Measurements from ENCODE around the gene LHX4. TPM values are rescaled to one million over a fixed set of nuclear protein-coding genes. Genes with fewer than 3 reads are reported as not detected.

Gene LHX4
- total RNA-seq, 3 donors from 2014 or later (not counting 1 experiment from before 2014, with no cell fraction given) = 0.08 TPM; not detected in 2

- H3K27me3 ChIP-seq (ENCODE audit: control insufficient read depth, insufficient read depth, low read length) = no peaks in the 10 kb centered on the region
- no peak overlapping the region for H3K4me3 ChIP-seq (ENCODE audit: low read length)
- Mint-ChIP-seq H3K9me3 (no peaks in the 10 kb centered on the region), H3K36me3 (no peaks in the 10 kb centered on the region), H3K27me3 (ENCODE audit: low read depth in 2 of 2) (no peaks in the 10 kb centered on the region), H3K27ac (no peak overlapping the region), H3K4me3 (no peak overlapping the region), H3K4me1 (no peaks in the 10 kb centered on the region)
- no peaks in the 10 kb centered on the region for H3K4me1 ChIP-seq (ENCODE audit: control insufficient read depth, insufficient read depth, low read length)
- no peaks in the 10 kb centered on the region for H3K9me3 ChIP-seq (ENCODE audit: control insufficient read depth, insufficient read depth, low read length)
- DNase-seq = no peak
- WGBS (ENCODE audit: insufficient coverage) = 91% methylated on average over 4 of the region's 4 CpGs
- H3K27ac ChIP-seq (ENCODE audit: low read length) = no peak overlapping the region
- no peak for TF ChIP-seq CTCF (IDR thresholded peaks at IDR 0.05)
- ATAC-seq = no peak
- peaks cover 11% of the 10 kb centered on the region for H3K36me3 ChIP-seq (ENCODE audit: control insufficient read depth, insufficient read depth, low read length)
- intact Hi-C loops (cut with micrococcal nuclease) = no loop called here
Measured at GRCh38 chr1:180283098-180283497, 53.0 kb downstream of the LHX4 start.

DNA sequence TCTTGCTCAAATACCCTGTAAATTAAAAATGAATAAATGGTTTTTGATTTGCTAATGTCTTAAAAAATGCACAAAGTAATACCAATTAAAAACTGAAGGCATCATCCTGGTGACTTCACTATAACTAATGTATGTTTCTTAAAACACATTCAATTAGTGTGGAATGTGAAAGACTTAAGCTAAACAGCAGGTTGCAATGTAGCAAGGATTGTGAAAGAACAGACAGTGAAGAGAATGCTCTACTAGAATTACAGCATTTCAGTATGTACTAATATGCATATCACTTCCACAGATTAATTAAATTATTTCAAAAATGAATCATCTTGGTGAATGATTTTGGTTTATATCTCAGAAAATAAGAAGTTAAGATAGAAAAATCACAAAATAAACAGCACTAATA is 56.4 kb downstream of the LHX4 start:
- intact Hi-C loops (cut with micrococcal nuclease) = no loop called here
- TF ChIP-seq CTCF (IDR thresholded peaks at IDR 0.05) = no peak
- H3K4me1 Mint-ChIP-seq = peaks cover 10 to 16% of the 10 kb centered on the region in 2 donors
- H3K4me3 Mint-ChIP-seq = no peak overlapping the region
- no peaks in the 10 kb centered on the region for H3K27me3 ChIP-seq (ENCODE audit: control insufficient read depth, insufficient read depth, low read length)
- H3K36me3 Mint-ChIP-seq = no peaks in the 10 kb centered on the region
- no peak overlapping the region for H3K27ac Mint-ChIP-seq
- H3K9me3 ChIP-seq (ENCODE audit: control insufficient read depth, insufficient read depth, low read length) = no peaks in the 10 kb centered on the region
- H3K4me3 ChIP-seq (ENCODE audit: low read length) = no peak overlapping the region
- ATAC-seq (no peak), DNase-seq (no peak)
- no peaks in the 10 kb centered on the region for H3K4me1 ChIP-seq (ENCODE audit: control insufficient read depth, insufficient read depth, low read length)
- H3K9me3 Mint-ChIP-seq = no peaks in the 10 kb centered on the region
- H3K27me3 Mint-ChIP-seq (ENCODE audit: low read depth in 2 of 2) = no peaks in the 10 kb centered on the region
- H3K27ac ChIP-seq (ENCODE audit: low read length) = no peak overlapping the region
- peaks cover 5% of the 10 kb centered on the region for H3K36me3 ChIP-seq (ENCODE audit: control insufficient read depth, insufficient read depth, low read length)

DNA sequence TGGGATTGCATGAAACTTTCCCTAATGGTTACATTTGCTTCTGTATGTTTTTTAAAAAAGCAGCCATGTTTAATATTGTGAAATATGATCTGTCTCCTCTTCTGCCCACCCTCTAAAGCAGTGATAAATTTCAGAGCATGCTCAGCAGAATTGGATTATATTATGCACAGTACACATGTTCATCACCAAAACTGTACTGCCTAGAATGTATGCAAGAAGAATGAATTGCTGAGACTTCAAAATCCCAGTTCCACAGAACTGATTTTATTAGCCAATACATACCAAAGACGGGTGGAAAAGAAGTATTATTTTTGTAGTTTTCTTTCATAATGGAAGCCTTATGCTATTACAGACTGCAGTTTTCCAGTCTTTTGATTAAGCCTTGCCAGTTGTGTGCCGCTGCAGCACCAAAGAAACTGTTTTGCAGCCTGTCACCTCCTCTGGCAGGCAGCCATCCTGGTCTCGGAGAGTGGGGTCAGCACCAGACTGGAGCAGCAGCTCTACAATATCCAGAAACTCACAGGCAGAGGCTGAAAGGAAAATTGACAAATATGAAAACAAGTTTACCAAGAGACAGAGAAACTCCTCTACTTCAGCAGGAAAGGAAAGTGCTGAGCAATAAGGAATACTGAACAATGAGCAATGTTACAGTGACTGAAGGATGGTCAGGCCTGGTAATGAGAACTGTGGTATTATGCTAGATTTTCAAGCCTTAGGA is 58.1 kb downstream of the LHX4 start:
- Mint-ChIP-seq H3K4me3 (no peak overlapping the region), H3K27ac (no peak overlapping the region), H3K9me3 (no peaks in the 10 kb centered on the region), H3K27me3 (ENCODE audit: low read depth in 2 of 2) (no peaks in the 10 kb centered on the region), H3K36me3 (no peaks in the 10 kb centered on the region), H3K4me1 (peaks cover 10 to 16% of the 10 kb centered on the region in 2 donors)
- intact Hi-C loops (cut with micrococcal nuclease) = no loop called here
- Histone ChIP-seq H3K27me3 (ENCODE audit: control insufficient read depth, insufficient read depth, low read length) (no peaks in the 10 kb centered on the region), H3K27ac (ENCODE audit: low read length) (no peak overlapping the region), H3K4me3 (ENCODE audit: low read length) (no peak overlapping the region), H3K36me3 (ENCODE audit: control insufficient read depth, insufficient read depth, low read length) (peaks cover 5% of the 10 kb centered on the region), H3K4me1 (ENCODE audit: control insufficient read depth, insufficient read depth, low read length) (no peaks in the 10 kb centered on the region), H3K9me3 (ENCODE audit: control insufficient read depth, insufficient read depth, low read length) (no peaks in the 10 kb centered on the region)
- DNase-seq (no peak), ATAC-seq (no peak)
- WGBS (ENCODE audit: insufficient coverage) = 92% methylated on average over 3 of the region's 3 CpGs
- TF ChIP-seq CTCF (IDR thresholded peaks at IDR 0.05) = no peak

DNA sequence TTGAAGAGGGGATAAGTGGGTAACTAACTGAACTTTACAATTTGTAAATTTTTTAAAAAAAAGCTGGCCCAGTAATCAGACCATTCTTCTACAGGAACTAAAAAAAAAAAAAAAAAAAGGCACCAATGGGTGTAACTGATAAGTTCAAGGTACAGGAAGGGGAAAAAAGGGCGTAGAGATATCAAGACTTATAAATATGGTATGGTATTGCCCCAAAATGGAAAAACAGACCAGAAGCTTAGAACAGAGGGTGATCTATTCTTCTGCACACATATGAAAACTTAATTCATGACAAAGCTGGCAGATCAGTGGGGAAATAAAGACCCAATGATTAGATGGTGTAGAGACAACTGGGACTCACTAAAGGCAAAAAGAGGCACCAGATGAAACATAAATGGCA is 58.9 kb downstream of the LHX4 start:
- TF ChIP-seq CTCF (IDR thresholded peaks at IDR 0.05) = no peak
- Mint-ChIP-seq H3K27ac (peak overlapping the region in 1 of 2 donors; percentile 3), H3K27me3 (ENCODE audit: low read depth in 2 of 2) (no peaks in the 10 kb centered on the region), H3K36me3 (no peaks in the 10 kb centered on the region), H3K4me3 (no peak overlapping the region), H3K4me1 (peaks cover 10 to 16% of the 10 kb centered on the region in 2 donors), H3K9me3 (no peaks in the 10 kb centered on the region)
- Histone ChIP-seq H3K4me1 (ENCODE audit: control insufficient read depth, insufficient read depth, low read length) (no peaks in the 10 kb centered on the region), H3K4me3 (ENCODE audit: low read length) (no peak overlapping the region), H3K36me3 (ENCODE audit: control insufficient read depth, insufficient read depth, low read length) (peaks cover 5% of the 10 kb centered on the region), H3K27me3 (ENCODE audit: control insufficient read depth, insufficient read depth, low read length) (no peaks in the 10 kb centered on the region), H3K27ac (ENCODE audit: low read length) (no peak overlapping the region), H3K9me3 (ENCODE audit: control insufficient read depth, insufficient read depth, low read length) (no peaks in the 10 kb centered on the region)
- DNase-seq (no peak), ATAC-seq (no peak)
- 33% methylated on average over 1 of the region's 1 CpG for WGBS (ENCODE audit: insufficient coverage)
- intact Hi-C loops (cut with micrococcal nuclease) = no loop called here

Data from natural killer cell (primary cell).